Mucosa of descending colon (tissue), 3 donors: ENCODE results near the gene DNM3. TPM values are rescaled to one million over a fixed set of nuclear protein-coding genes. Genes with fewer than 3 reads are reported as not detected.

Experiments used
- ATAC-seq: fragments of 200-7000 bp; cut with Tn5 transposase; one replicate; pipeline ENCODE4 v1.9.1; 2020; ENCODE audit warnings: mild to moderate bottlenecking, moderate library complexity
- DNase-seq, 3 donors: peaks; one replicate each; pipeline ENCODE4 v3.0.0-alpha.2; 2020
- H3K36me3 ChIP-seq: fragments of 200-600 bp; one replicate; pipeline ENCODE4 v1.8.0; 2021; ENCODE audit warnings: low read depth, mild to moderate bottlenecking
- H3K4me1 ChIP-seq: fragments of 200-600 bp; one replicate; pipeline ENCODE4 v1.8.0; 2021; ENCODE audit warnings: low read depth, mild to moderate bottlenecking
- H3K4me3 ChIP-seq: fragments of 200-600 bp; one replicate; pipeline ENCODE4 v1.8.0; 2021; ENCODE audit warnings: mild to moderate bottlenecking
- H3K9me3 ChIP-seq: fragments of 200-600 bp; one replicate; pipeline ENCODE4 v1.8.0; 2021; ENCODE audit warnings: mild to moderate bottlenecking
- intact Hi-C, 2 donors: fragments of 100-400 bp; cut with DNase I in 1 of 2; cut with micrococcal nuclease in 1 of 2; formaldehyde crosslinking; loops; one replicate each; pipeline versions ENCODE4 v1.11.0 to v1.11.1; 2022; cut with DNase I, micrococcal nuclease
- total RNA-seq, 3 donors: library from RNA; stranded (reverse); fragmentation: NEBNext Ultra II Directional in 2 of 3; extraction: Animal tissue kit (Norgen Biotek cat#: 25700) in 2 of 3; gene quantifications; one replicate each; pipeline versions ENCODE4 v1.2.1 to v1.2.4, GENCODE V29; 2021 to 2023
- TF ChIP-seq, protein P1 (sequence below): fragments of 200-600 bp; IDR thresholded peaks from one replicate; pipeline ENCODE4 v1.8.0; 2022; ENCODE audit warnings: antibody characterized with exemption, mild to moderate bottlenecking
- donor health status: DM: no; HTN: no; CAD: no; lungs with moderate emphysema.
- donor health status: DM: no; HTN: no; CAD: no.
- donor health status: DM: no; HTN: yes; CAD: no.

DNM3 gene
- total RNA-seq, 3 donors from 2014 or later, result 1.4 to 6.4 (median 2.1) TPM

DNA sequence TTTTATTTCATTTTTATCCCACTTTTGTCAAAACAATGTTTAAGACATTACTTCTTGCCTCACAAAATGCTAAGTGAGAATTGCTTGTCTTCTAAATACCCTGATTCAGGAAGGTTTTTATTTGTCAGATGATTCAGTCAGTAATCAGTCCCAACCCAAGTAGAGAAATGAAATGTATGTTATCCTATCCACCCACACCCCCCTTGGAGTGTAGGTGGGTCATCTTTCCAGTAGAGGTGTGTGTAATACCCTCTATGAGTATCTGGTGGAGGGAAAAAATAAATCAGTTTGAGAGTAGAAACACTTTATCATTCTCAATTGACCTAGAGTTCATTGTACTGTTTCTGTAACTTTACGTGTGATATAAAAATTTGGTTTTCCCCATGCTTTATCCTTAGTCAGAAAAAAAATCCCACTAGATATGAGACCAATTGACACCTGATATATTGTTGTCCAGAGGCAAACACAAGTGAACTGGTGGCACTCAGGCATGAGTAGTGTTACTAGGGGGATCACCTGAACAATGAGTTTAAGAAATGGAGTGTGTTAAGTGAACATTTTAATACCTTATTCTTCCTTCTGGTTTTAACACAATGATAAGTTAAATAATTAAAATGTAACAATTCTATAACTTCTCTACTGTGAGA is 425.4 kb downstream of the DNM3 start:
- no peaks in the 10 kb centered on the region for H3K9me3 ChIP-seq
- intact Hi-C loops, result no loop called here
- TF ChIP-seq, protein P1, sequence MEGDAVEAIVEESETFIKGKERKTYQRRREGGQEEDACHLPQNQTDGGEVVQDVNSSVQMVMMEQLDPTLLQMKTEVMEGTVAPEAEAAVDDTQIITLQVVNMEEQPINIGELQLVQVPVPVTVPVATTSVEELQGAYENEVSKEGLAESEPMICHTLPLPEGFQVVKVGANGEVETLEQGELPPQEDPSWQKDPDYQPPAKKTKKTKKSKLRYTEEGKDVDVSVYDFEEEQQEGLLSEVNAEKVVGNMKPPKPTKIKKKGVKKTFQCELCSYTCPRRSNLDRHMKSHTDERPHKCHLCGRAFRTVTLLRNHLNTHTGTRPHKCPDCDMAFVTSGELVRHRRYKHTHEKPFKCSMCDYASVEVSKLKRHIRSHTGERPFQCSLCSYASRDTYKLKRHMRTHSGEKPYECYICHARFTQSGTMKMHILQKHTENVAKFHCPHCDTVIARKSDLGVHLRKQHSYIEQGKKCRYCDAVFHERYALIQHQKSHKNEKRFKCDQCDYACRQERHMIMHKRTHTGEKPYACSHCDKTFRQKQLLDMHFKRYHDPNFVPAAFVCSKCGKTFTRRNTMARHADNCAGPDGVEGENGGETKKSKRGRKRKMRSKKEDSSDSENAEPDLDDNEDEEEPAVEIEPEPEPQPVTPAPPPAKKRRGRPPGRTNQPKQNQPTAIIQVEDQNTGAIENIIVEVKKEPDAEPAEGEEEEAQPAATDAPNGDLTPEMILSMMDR, result no peak
- H3K36me3 ChIP-seq, result no peaks in the 10 kb centered on the region
- H3K4me3 ChIP-seq, result no peak overlapping the region
- H3K4me1 ChIP-seq, result no peaks in the 10 kb centered on the region
- DNase-seq (no peak), ATAC-seq (no peak)

DNA sequence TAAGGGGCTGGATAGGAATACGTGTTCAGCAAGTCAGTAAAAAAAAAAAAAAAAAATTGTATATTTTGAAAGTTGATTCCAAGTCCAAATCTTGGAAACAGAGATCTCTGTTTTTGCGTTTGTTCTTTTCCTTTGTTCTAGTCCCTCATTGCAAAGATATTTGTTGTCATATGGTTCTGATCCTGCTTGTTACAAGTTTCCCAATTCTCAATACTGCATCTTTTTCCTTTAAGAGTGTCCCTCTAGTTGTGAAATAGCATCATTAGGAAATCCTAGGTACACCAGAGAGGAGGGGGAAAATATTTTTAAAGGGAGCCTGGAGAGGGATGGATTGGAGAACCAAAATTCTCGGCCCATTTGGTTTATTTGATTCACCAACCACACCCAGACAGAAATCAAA is 426.9 kb downstream of the DNM3 start:
- no peak for DNase-seq
- Histone ChIP-seq H3K4me1 (no peaks in the 10 kb centered on the region), H3K36me3 (no peaks in the 10 kb centered on the region), H3K9me3 (no peaks in the 10 kb centered on the region), H3K4me3 (no peak overlapping the region)
- ATAC-seq, result no peak
- TF ChIP-seq, protein P1, result no peak
- intact Hi-C loops, result no loop called here

- no peak overlapping the region for H3K4me3 ChIP-seq
- H3K9me3 ChIP-seq, result no peaks in the 10 kb centered on the region
- intact Hi-C loops, result no loop called here
- H3K4me1 ChIP-seq, result no peaks in the 10 kb centered on the region
- DNase-seq, result no peak
- H3K36me3 ChIP-seq, result no peaks in the 10 kb centered on the region
- no peak for ATAC-seq
- TF ChIP-seq, protein P1, result no peak
These were observed 427.8 kb downstream of the DNM3 start for GRCh38 chr1:172269084-172269483.

DNA sequence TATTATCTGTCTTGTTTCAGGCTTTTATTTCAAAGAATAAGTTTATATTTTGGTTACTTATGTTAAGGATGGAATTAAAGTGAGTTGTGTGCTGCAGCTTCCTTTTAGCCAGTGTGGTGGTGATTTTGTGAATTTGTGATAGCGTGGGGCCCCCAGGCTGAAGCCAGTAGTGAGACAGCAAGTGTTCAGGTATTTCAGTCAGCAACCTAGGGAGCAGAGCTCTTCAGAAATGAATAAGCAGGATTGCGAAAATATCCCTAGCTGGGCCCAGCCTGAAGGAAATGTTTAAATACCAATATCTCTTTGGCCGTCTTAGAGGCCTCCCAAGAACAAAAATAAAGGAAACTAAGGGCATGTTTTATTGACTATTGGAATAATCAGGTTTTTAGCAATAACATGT is 428.3 kb downstream of the DNM3 start:
- H3K36me3 ChIP-seq, result no peaks in the 10 kb centered on the region
- H3K4me3 ChIP-seq, result no peak overlapping the region
- intact Hi-C loops, result no loop called here
- H3K9me3 ChIP-seq, result no peaks in the 10 kb centered on the region
- ATAC-seq, result no peak
- H3K4me1 ChIP-seq, result no peaks in the 10 kb centered on the region
- TF ChIP-seq, protein P1, result no peak
- DNase-seq, result no peak

DNA sequence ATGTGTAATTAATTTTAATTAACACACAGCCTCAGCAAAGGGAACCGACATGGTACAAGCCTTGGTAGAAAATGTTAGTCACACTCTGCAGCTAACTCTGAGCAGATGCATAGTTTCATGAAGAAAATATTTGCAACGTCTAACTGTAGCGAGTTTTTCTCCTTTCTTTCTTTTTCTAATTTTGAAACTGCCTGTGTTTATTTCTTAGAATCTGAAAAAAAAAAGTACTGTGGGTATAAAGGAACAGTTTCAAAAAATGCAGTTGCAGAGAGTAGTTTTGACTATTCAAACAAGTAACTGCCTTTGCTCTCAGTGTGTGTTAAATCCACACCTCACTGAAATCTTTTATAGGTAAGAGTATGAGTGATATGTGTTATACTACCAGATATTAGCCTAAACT is 429.3 kb downstream of the DNM3 start:
- H3K9me3 ChIP-seq, result no peaks in the 10 kb centered on the region
- TF ChIP-seq, protein P1, result no peak
- ATAC-seq (no peak), DNase-seq (no peak)
- intact Hi-C loops, result no loop called here
- no peaks in the 10 kb centered on the region for H3K36me3 ChIP-seq
- H3K4me3 ChIP-seq, result no peak overlapping the region
- H3K4me1 ChIP-seq, result no peaks in the 10 kb centered on the region

- intact Hi-C loops, result no loop called here
- ATAC-seq (no peak), DNase-seq (no peak)
- H3K9me3 ChIP-seq, result no peaks in the 10 kb centered on the region
- H3K4me1 ChIP-seq, result no peaks in the 10 kb centered on the region
- H3K36me3 ChIP-seq, result no peaks in the 10 kb centered on the region
- TF ChIP-seq, protein P1, result no peak
- no peak overlapping the region for H3K4me3 ChIP-seq
These were observed 430.8 kb downstream of the DNM3 start for GRCh38 chr1:172272087-172272486.
